ENCODE results near the gene SLC35E4.

DNA sequence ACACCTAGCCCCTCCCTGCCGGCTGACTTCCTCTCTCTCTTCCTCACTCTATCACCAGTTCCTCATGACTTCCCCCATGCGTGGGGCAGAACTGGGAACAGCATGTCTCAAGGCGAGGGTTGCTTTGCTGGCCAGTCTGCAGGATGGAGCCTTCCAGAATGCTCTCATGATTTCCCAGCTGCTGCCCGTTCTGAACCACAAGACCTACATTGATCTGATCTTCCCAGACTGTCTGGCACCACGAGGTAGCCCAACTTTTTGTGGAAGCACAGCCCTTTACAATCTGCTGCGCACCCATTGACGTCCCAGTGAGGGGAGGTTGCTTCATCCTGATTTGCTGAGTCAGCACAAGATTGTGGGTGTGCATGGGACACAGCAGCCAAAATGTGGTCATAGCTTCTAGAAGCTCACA, 20.0 kb upstream of the SLC35E4 start:
- TF ChIP-seq POLR2A (IDR thresholded peaks at IDR 0.05), result no peak
- TF ChIP-seq, protein P1, sequence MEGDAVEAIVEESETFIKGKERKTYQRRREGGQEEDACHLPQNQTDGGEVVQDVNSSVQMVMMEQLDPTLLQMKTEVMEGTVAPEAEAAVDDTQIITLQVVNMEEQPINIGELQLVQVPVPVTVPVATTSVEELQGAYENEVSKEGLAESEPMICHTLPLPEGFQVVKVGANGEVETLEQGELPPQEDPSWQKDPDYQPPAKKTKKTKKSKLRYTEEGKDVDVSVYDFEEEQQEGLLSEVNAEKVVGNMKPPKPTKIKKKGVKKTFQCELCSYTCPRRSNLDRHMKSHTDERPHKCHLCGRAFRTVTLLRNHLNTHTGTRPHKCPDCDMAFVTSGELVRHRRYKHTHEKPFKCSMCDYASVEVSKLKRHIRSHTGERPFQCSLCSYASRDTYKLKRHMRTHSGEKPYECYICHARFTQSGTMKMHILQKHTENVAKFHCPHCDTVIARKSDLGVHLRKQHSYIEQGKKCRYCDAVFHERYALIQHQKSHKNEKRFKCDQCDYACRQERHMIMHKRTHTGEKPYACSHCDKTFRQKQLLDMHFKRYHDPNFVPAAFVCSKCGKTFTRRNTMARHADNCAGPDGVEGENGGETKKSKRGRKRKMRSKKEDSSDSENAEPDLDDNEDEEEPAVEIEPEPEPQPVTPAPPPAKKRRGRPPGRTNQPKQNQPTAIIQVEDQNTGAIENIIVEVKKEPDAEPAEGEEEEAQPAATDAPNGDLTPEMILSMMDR (IDR thresholded peaks at IDR 0.05 in 4 of 5, conservative IDR thresholded peaks at IDR 0.05 in 1 of 5), result no peak

All from gastrocnemius medialis (tissue), 4 donors.